ENCODE data around the gene RAD21L1. TPM values are rescaled to one million over a fixed set of nuclear protein-coding genes. Genes with fewer than 3 reads are reported as not detected.

The RAD21L1 gene
- total and polyA plus RNA-seq, 4 donors, result 0.02 to 0.23 TPM; not detected in 2

DNA sequence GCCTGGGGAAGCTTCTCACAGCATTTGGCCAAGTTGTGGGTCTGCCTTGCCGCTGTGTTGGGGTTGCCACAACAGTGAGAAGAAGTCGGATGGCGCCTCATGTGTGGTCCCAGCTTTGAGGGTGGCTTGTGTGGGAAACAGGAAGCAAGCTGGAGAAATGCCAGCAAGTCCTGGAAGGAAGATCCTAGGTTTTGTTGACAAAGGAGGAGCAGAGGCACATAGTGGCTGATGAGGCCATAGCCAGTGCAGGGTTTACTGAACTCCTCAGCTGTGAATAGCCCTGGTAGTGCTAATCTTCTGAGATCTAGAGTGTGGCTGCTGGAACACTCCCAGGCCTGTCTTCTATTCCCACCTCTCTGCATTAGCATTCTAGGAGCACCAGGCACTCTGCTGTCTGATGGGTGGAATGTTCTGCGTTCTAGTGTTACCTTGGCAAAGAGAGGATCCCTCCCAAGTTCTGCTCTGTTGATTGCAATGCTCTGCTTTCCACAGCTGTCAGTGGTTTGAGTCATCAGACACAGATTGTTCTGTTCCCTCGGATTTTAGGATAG, 65.4 kb downstream of the RAD21L1 start:
- WGBS, 2 donors, result 53 to 64% methylated on average over 5 of the region's 5 CpGs
- no peak for ATAC-seq (ENCODE audit: insufficient read depth, low FRiP score)
- Histone ChIP-seq H3K36me3 (ENCODE audit: control insufficient read depth in 4 of 4, insufficient read depth in 4 of 4, low read length in 4 of 4) (no peaks in the 10 kb centered on the region), H3K27me3 (ENCODE audit: control insufficient read depth in 3 of 3, insufficient read depth in 3 of 3, low read length in 2 of 3) (peaks cover 0 to 2% (median 0%) of the 10 kb centered on the region in 3 donors), H3K9me3 (ENCODE audit: control insufficient read depth in 4 of 4, insufficient read depth in 3 of 4, low read length in 3 of 4) (no peaks in the 10 kb centered on the region), H3K27ac (ENCODE audit: low read depth in 1 of 2, low read length in 1 of 2) (no peak overlapping the region), H3K4me3 (no peak overlapping the region), H3K9ac (ENCODE audit: insufficient read depth in 1 of 2, low read length in 2 of 2) (no peak overlapping the region), H3K4me1 (ENCODE audit: control insufficient read depth in 5 of 5, insufficient read depth in 5 of 5, low read length in 5 of 5) (peaks cover 0 to 7% (median 5%) of the 10 kb centered on the region in 5 donors)
- peak; percentile 42 to 69 (median 45) for DNase-seq
- TF ChIP-seq, protein P1, sequence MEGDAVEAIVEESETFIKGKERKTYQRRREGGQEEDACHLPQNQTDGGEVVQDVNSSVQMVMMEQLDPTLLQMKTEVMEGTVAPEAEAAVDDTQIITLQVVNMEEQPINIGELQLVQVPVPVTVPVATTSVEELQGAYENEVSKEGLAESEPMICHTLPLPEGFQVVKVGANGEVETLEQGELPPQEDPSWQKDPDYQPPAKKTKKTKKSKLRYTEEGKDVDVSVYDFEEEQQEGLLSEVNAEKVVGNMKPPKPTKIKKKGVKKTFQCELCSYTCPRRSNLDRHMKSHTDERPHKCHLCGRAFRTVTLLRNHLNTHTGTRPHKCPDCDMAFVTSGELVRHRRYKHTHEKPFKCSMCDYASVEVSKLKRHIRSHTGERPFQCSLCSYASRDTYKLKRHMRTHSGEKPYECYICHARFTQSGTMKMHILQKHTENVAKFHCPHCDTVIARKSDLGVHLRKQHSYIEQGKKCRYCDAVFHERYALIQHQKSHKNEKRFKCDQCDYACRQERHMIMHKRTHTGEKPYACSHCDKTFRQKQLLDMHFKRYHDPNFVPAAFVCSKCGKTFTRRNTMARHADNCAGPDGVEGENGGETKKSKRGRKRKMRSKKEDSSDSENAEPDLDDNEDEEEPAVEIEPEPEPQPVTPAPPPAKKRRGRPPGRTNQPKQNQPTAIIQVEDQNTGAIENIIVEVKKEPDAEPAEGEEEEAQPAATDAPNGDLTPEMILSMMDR (IDR thresholded peaks at IDR 0.05; ENCODE audit: control extremely low read depth, extremely low read depth), result no peak

DNA sequence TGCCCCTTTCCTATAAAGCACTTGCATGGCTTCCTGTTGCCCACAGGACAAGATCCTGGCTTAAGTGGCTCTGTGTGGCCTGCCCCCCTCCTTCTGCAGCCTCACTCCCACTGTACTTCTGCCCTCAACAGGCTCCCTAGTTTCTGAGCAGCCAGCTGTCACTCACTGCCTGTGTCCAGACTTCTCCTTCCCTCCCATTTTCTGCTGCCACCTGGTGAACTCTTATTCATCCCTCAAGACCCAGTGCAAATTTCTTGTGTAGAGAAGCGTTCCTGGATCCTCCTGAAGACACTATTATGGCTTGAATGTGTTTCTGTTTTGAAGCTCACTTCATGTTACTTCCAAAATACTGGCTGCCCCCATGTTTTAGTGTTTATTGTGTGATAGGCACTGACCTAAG, 66.8 kb downstream of the RAD21L1 start:
- Histone ChIP-seq H3K27ac (ENCODE audit: low read depth in 1 of 2, low read length in 1 of 2) (no peak overlapping the region), H3K36me3 (ENCODE audit: control insufficient read depth in 4 of 4, insufficient read depth in 4 of 4, low read length in 4 of 4) (no peaks in the 10 kb centered on the region), H3K27me3 (ENCODE audit: control insufficient read depth in 3 of 3, insufficient read depth in 3 of 3, low read length in 2 of 3) (no peaks in the 10 kb centered on the region), H3K9me3 (ENCODE audit: control insufficient read depth in 4 of 4, insufficient read depth in 3 of 4, low read length in 3 of 4) (no peaks in the 10 kb centered on the region), H3K4me3 (no peak overlapping the region), H3K4me1 (ENCODE audit: control insufficient read depth in 5 of 5, insufficient read depth in 5 of 5, low read length in 5 of 5) (peaks cover 0 to 7% (median 5%) of the 10 kb centered on the region in 5 donors), H3K9ac (ENCODE audit: insufficient read depth in 1 of 2, low read length in 2 of 2) (no peak overlapping the region)
- TF ChIP-seq, protein P1 (IDR thresholded peaks at IDR 0.05; ENCODE audit: control extremely low read depth, extremely low read depth), result no peak
- ATAC-seq (ENCODE audit: insufficient read depth, low FRiP score) (no peak), DNase-seq (no peak)
- 92 to 97% methylated on average over 1 of the region's 1 CpG for WGBS, 2 donors

DNA sequence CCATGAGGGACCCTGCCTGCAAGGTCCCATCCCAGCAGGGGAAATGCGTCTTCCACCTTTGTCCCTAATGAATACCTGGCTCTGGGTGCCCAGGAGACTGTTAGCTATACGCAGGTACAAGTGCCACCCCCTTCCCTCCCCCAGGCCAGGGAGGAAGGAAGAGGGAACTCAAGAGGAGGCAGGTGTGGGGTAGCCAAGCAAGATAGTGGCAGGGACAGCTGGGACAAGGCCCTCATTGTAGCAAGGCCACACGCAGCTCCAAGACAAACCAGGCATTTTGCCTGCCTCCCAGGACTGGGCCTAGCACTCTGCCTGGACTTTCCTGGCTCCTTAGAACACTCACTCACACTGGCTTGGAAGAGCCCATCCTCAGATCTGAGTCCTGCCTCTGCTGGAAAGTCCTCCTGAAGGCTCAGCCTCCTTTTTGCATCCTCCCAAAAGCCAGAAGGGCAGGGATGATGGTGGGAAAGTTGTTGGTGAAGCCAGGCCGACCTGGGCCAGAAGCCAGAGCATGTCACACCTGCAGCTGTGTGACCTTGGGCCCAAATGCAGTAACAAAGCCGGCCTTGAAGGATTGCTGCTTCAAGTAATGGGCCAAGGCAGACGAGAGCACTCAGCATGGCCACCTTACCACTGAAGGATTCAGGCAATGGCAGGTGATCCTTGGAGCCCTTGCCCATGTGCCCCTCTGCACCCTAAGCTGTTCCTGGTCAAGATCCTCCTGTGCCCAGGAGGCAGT, 68.0 kb downstream of the RAD21L1 start:
- DNase-seq, result no peak
- H3K4me1 ChIP-seq (ENCODE audit: control insufficient read depth in 5 of 5, insufficient read depth in 5 of 5, low read length in 5 of 5), result peaks cover 0 to 10% (median 5%) of the 10 kb centered on the region in 5 donors
- 87 to 89% methylated on average over 6 of the region's 6 CpGs for WGBS, 2 donors
- no peak overlapping the region for H3K4me3 ChIP-seq
- H3K27ac ChIP-seq (ENCODE audit: low read depth in 1 of 2, low read length in 1 of 2), result no peak overlapping the region
- H3K9ac ChIP-seq (ENCODE audit: insufficient read depth in 1 of 2, low read length in 2 of 2), result no peak overlapping the region
- no peaks in the 10 kb centered on the region for H3K36me3 ChIP-seq (ENCODE audit: control insufficient read depth in 4 of 4, insufficient read depth in 4 of 4, low read length in 4 of 4)
- H3K27me3 ChIP-seq (ENCODE audit: control insufficient read depth in 3 of 3, insufficient read depth in 3 of 3, low read length in 2 of 3), result no peaks in the 10 kb centered on the region
- TF ChIP-seq, protein P1 (IDR thresholded peaks at IDR 0.05; ENCODE audit: control extremely low read depth, extremely low read depth), result no peak
- no peak for ATAC-seq (ENCODE audit: insufficient read depth, low FRiP score)
- H3K9me3 ChIP-seq (ENCODE audit: control insufficient read depth in 4 of 4, insufficient read depth in 3 of 4, low read length in 3 of 4), result no peaks in the 10 kb centered on the region

Measured in lung (tissue), 12 donors.